Stimulated activated CD4-positive, alpha-beta T cell treated with anti-CD3 and anti-CD28 coated beads, Interleukin-12 subunit alpha, Interleukin-12 subunit beta, amount 100 ng/mL, for 4 hours (primary cell): ENCODE data around the gene NDST4.

Experiments
- DNase-seq: peaks from one replicate; pipeline ENCODE4 v3.0.0-alpha.2; 2020

The NDST4 gene

DNA sequence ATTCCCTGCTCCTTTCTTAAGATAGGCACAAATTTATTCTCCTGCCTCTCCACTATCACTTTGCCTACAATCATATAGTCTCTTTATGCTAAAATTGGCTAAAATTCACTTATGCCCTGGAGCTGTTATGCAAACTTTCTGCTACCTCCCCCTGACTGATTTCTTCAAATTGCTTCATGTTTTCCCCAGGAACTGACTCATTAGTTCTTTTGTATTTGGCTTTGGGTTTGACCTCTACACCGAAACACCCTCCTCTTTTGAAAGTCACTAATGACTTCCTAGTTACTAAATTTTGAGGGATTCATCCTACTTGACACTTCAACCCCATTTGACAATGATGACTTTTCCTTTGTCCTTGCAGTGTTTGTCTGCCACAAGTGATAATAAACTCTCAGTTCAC, 222.6 kb downstream of the NDST4 start:
- no peak for DNase-seq

DNA sequence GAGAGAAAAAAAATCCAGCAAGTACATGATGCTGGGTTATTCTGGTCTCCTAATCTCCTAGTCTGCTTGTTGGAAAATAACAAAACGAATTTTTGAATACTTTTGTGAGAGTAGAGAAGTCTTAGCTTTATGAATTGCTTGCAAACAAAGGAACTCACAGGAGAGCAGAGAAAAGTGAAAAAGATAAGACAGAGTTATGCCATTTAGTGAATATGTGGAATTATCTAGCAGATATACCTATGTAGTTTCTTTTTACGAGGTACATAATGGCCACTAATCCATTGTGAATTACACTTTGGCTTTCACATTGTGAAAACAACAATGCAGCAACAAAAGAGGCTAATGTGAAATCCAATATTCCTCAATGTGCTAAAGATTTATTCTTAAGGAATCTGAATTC, 226.7 kb downstream of the NDST4 start:
- DNase-seq, result no peak

DNA sequence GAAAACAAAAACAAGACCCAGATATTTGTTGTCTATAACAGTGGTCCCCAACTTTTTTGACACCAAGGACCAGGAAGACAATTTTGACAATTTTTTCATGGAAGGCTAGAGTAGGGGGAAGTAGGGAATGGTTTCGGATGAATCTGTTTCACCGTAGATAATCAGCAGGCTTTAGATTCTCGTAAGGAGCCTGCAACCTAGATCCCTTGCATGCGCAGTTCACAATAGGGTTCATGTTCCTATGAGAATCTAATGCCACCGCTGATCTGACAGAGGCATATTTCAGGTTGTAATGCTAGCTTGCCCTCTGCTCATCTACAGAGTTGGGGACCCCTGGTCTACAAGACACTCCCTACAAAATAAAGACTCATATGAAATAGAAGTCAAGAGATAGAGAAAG, 229.8 kb downstream of the NDST4 start:
- no peak for DNase-seq

DNA sequence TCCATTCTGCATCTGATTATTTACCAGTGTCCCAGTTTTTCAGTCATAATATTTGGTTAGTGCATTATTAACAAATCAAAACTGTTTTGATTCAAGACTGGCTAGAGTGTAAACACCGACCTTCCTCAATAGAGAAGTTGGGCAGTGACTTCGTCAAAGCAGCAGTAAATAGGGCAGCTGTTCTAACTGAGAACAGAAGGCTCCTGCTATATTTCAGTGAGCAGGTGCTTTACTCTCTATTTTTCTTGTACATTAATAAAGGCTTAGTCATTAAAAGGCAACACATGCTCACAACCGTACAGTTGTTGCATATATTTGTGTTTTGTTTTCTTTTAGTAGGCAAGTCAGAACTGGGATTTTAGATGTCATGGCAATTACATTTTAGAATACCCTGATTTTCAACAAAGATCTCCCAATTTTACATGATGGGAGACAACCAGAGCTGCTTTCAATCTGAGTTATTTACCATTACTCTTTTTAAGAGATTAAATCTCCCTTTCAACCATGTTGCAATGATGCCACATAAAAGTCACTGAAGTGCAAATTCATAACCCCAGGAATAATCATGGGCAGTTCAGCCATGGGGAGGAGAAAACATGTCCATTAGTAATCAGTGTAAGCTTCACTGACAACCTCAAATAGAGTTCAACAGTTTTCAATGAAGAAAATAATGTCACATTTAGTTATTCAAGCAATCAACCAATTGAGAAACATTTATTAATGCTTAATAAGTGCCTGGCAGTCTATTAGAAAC, 233.3 kb downstream of the NDST4 start:
- no peak for DNase-seq

DNA sequence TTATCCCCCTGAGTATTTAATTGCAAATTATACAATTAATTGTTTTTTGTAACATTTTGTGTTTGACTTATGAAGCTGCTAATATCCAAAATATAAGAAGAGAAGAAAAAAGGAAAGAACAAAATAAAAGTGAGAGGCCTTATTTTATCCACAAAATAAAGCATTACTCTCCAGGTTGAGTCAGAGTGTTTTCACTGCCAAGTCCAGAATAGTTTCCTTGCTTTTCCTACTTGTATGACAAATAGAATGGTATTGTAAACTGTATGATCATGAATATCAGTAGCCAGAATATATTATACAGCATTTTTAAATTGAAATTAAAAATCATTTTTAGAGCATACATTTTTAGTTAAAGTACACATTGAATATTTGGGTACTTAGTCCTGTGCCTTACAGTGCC, 237.8 kb downstream of the NDST4 start:
- no peak for DNase-seq

DNA sequence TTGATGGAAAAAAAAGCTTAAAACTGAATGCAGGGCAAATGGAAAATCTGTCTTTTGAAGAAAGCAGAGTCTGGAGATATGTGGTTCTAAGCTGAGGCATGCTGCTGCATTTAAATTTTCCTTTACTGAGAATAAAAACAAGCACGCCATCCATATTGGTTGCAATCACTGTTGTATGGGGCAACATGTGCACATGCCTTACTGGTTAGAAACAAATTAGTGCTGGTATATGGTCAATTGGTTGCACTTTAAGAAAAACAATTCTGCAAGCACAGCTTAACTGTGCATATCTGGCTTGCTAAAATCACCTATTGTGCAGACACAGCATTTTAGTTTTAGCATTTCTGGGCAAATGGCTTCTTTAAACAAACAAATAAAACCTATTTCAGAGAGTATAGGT, 239.1 kb downstream of the NDST4 start:
- no peak for DNase-seq

DNA sequence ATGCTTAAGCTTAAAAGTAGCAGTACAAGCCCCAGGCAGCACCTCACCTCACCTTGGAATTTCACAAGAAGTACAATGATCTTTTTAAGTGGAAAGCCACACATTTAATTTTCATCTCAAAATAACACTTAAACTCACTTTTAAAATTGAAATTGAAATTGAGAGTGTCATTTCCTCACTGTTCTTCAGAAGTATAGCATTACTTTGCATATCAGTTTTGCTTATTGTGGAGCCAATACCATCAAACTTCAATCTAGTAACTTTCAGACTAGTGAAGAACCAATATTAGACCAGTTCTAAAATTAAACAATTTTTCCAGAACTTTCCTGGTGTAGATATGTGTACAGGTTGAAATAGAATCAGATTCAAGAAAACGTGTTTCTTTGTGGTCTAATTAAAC, 242.4 kb downstream of the NDST4 start:
- no peak for DNase-seq

DNA sequence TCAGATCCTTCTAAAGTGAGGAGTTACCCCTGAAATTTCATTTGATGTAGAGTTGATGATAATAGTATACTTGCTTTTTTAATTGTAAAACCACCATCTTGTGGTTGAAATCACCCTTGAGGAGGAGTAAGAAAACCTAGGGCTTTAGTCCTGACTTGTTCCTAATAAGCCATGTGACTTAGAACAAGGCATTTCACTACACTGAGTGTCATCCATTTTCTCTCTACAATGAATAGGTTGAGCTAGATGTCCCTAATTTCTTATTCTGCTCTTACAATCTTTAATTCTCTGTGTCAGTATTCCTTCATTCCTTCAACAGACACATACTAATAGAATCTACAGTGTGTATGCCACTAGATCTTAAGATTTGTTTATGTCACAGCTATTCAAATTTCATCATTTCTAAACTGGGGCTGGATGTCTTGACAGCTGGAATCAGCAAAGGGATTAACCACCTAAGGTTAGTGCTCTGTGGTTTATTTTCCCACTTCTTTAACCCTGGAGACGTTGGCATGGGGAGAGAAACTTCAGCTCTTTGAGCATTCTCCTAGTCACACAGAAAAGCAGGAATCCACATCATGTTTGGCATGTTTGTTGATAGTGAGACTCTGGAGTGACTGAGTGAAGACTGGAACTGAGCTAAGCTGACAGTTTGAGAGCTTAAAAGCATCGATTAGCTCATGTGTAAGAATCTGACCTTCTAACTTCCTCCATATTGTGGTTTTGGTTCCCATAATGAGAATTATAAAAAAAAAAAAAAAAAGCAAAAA, 246.3 kb downstream of the NDST4 start:
- DNase-seq, result no peak

DNA sequence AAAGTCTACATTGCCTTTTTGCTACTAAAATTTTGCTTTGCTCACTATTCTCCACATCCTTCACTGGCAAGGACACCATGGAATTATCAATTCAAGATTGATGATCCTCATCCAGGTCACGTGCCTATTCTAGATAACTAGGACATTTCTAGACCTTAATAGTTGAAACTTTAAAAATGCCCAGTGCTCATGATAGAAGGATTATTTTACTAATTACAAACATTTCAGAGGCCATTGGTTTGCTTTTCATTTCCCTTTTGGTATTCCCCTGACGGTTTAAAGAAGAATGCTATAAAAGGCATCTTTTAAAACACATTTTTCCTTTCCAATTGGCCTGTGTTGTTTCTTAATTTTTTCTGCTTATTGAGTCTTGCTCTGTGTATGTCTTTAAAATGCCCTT, 249.4 kb downstream of the NDST4 start:
- DNase-seq, result no peak

DNA sequence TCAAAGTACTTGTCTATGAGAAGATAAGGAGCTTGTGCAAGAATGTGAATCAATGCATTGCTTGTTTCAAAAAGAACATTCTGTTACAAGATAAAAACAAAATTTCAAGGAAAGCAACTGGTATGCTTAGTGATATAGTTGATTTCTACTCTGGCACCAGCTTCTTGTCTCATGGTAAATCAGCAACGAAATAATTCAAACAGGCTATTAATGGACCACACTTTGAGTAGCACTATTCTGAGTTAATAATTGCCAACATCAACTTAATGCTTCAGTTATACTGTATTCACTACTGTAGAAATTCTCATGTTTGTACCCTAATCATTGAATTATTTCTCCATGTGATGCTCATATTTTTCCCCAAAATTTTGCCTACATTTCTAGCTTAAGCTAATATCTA, 252.6 kb downstream of the NDST4 start:
- no peak for DNase-seq

DNA sequence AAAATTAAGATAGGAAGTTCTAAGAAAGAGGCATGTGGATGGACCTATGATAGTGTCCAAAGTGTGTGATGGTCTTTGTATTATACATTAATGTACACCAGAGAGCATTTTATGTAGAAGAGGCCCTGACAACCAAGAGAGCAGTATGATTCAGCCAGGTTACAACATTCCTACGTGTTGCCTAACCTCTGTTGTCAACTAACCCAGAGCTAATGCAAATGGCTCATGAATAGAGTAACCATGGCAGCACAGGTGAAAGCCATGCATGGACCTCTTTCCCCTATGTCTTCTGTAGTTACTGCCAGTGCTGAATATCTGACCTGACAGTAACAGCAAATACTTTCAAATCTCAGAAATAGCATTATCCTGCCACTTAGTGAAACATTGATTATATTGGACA, 255.6 kb downstream of the NDST4 start:
- DNase-seq, result no peak

DNA sequence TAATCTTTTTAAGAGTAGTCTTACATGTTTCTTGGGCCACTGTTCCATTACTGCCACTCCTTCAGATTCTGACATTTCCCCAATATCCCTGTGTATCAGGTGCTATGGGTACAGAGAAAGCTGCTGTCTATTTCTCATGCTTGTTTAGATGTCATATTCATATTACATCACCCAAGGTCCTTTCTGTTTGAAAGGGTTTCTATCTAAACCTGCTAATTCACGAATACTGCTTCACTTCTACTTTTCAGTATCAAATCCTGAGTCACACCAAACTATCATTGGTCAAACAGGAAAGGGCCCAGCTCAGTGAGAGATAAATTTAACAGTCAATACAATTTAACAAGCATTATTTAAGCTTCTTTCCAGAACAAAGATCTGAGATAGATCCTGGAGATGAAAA, 273.4 kb downstream of the NDST4 start:
- no peak for DNase-seq

DNA sequence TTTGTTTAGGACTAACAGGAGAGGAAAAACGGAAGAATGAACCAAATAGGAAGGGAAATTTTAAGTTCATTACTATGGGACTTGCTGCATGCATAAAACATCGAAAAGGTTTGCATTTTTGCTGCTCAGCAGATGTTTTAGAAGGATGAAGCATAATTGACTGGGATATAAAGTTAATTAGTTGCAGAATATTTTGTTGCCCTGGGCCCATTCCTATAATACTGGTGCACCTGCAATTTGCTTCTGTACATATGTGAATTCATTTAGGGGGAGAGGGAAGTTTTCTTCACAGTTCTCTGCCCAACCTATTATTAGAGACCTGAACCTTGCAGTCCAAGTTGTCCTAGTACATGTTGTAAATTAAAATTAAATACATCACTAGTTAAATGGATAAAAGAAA, 282.8 kb downstream of the NDST4 start:
- no peak for DNase-seq

DNA sequence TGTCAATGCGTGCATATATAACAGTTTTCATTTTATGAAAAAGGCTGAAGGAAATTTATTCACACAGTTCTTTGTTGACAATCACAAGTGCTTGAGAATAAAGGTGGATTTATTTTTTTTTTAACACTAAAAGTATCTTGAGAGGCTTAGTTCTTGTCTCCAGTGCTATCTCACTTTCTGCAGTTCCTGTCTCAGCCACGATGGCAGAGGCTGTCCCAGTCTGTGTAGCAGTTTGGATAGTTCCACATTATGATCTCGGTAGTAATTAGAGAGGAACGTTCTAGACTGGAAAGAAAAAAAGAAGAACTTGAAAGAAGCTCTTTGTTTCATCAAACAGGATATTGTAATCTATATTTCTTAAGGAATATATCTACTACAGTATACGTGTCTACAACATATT, 285.8 kb downstream of the NDST4 start:
- no peak for DNase-seq

DNA sequence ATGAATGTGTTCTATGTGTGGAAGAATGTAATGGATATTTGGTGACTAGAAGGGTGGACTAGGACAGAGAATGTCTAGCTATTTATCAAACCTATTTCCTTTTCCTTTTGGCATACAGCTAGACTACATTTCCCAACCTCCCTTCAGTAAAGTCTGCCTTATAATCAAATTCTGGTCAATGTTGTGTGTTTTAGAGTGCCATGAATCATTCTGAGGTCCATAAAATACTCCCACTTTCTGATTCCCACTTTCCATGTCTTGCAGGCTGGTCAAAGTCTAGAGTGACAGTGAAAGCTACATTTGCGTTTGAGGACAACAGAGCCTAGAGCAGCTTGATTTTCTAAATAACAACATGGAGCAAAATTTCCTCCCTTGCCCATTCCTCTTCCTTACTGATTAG, 297.7 kb downstream of the NDST4 start:
- DNase-seq, result no peak

DNA sequence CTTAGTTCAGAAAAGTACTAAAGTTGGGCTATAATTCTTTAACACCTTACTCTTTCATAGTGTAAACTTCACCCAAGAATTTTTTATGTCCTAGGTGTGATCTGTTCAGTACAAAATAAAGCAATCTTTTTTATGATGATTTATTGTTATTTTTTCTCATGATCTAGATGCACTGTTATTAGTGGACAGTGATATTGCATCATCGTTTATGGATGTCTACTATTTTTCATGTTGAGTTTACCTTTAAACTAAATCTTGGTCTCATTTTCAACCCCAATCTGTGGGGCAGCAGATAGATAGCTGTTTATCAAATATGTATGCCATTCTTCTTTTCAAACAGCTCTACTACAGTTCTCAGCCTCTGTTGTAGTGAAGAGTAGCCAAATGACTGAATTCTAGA, 299.5 kb downstream of the NDST4 start:
- no peak for DNase-seq

DNA sequence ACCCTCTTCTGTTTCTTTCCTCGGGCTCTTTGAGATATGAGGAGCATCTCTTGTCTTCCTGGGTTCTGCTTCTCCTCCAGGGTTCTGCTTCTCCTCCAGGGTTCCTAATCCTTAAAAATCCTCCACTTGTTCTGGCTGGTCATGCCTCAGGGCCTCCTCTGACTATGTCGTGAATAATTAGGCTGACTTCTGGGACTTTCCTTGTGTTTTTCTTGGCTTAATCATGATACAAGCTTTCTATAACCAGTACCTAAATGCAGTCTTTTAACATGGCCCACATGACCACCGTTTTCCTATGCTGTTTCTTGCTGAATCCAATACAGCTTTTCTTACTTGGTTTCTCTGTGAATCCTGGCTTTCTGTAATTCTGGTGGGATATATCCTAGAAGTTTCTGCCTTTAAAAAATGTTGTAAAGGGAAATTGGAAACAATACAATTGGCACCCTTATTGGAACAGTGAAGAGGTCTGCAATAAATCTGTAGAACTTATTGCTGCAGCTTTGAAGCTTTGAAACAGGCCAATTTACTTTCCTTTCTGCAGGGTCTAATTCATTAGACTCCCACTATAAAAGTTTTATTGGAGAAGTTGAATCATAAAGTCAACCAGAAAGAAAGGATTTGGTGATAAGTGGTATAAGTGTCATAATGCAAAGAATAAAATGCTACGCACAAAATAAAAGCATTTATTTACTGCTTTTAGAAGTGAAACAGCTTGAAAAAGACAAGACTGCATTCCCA, 301.7 kb downstream of the NDST4 start:
- no peak for DNase-seq

DNA sequence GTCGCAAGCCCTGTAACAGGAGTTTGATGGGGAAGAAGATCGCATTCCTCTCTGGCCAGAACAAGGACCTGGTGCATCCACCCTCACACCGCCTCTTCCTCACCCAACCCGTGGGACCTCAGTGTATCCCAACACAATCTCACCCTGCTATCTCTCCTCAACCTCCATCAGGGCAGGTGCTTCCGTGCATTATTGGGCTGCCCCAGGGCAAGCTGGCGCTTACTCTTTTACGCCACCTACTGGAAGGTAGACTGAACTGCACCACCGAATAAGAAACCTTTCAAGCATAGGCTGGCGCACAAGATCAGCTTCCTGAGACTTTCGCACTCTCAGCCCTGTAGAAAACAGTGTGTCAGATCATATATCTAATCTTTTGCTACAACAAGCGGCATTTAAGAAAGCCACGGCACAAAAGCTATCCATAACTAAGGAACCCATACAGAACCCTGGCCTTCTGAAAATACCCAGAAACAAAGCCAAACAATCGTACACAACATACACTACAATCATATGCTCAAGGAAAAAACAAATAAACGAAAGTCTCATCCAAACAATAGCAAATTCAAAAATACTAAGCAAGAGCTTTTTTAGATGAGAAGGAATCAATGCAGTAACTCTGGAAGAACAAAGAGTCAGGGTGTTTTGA, 305.5 kb downstream of the NDST4 start:
- peak; percentile 5 for DNase-seq

DNA sequence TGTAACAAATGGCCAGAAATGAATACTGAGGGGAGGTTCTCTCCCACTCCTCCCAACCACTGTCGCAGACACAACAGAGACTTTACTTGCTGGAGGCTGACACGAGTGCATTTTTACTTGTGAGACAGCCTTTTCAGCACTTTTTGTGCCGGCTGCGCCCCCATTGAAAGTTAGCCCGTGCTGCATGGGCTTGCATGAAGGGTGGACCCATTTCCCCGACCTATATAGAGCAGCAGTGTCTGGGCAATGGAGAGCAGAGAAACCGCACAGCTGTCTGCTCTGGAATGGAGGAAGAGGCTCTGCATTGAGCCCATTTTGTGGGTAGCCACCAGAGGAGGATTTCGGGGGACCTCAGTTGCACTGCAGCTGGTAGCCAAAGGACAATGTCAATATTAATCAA, 306.1 kb downstream of the NDST4 start:
- no peak for DNase-seq

DNA sequence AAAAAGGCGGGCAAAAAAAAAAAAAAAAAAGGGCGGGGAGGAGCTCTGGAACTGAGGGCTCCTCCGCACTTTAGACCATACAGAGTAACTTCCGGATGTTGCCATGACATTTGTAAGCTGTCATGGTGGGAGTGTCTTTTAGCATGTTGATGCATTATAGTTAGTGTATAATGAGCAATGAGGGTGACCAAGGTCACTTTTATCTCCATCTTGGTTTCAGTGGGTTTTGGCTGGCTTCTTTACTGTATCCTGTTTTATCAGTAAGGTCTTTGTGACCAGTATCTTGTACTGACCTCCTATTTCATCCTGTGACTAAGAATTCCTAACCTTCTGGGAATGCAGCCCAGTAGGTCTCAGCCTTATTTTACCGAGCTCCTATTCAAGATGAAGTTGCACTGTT, 321.4 kb downstream of the NDST4 start:
- no peak for DNase-seq

DNA sequence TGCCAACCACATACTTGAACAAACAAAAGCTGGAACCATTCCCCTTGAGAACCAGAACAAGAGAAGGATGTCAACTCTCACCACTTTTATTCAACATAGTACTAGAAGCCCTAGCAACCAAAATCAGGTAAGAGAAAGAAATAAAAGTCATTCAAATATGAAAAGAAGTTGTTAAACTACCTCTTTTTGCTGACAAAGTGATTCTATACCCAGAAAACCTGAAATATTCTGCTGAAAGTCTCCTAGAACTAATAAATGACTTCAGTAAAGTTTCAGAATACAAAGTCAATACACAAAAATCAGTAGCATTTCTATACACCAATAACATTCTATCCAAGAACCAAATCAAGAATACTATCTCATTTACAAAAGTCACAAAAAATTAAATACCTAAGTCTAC, 327.9 kb downstream of the NDST4 start:
- no peak for DNase-seq

DNA sequence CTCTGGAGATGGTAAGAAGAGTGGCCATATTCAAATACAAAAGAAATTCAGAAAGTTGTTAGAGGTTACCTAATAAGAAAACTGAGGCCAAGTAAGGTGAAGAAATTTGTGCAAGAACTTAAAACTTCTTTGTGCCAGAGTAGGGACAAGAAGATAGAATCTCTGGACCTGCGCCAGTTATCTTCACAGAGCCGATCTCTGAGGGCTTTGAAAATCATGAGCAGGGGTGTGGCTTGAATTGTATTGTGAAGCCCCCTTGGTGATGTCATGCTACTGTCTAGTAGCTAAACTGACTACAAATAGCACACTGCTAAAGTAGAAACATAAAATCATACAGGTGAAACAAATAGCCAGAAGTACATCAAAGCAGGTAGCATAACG, 330.2 kb downstream of the NDST4 start:
- no peak for DNase-seq

DNA sequence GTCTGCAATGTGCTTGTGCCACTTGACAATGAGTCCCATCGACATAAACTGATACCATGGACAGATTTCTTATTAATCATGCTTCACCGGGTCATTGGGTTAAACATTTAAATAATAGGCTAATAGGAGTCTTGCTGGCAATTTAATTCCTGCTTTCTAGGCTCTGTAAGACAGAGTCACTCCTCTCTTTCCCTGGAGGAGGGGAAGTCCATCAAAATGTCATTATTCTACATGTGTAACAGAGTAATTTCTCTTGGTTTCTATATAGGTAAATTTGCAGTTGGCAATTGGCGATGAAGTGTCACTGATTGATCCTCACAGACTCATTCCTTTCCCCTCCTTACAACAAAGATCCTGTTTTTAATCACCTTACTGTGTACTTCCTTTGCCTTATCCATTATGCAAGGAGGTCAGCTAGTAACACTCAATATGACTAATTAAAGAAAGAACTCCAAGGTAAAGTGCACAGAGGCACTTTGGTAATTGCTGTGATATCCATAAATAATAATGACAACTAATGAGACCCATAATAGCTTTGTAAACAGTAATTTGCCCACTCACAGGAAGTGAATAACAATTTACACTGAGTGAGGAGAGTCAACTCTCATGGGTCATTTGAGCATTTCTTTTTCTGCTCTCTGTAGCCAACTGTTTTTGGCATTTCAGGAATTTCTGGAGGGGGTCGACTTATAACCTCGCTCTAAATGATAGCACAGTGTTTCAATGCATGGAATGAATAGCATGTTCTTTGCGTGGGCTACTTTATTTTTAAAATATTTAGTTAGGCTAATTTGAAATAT, 330.8 kb downstream of the NDST4 start:
- no peak for DNase-seq
